Measurements from ENCODE around the gene KL. TPM values are rescaled to one million over a fixed set of nuclear protein-coding genes. Genes with fewer than 3 reads are reported as not detected.

KL gene
- 0.07 and 0.09 TPM in 2 replicates for total RNA-seq

DNA sequence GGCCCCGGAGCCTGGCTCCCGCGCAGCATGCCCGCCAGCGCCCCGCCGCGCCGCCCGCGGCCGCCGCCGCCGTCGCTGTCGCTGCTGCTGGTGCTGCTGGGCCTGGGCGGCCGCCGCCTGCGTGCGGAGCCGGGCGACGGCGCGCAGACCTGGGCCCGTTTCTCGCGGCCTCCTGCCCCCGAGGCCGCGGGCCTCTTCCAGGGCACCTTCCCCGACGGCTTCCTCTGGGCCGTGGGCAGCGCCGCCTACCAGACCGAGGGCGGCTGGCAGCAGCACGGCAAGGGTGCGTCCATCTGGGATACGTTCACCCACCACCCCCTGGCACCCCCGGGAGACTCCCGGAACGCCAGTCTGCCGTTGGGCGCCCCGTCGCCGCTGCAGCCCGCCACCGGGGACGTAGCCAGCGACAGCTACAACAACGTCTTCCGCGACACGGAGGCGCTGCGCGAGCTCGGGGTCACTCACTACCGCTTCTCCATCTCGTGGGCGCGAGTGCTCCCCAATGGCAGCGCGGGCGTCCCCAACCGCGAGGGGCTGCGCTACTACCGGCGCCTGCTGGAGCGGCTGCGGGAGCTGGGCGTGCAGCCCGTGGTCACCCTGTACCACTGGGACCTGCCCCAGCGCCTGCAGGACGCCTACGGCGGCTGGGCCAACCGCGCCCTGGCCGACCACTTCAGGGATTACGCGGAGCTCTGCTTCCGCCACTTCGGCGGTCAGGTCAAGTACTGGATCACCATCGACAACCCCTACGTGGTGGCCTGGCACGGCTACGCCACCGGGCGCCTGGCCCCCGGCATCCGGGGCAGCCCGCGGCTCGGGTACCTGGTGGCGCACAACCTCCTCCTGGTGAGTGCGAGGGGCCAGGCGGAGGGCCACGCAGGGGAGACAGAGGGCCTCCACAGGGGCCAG lies at the start of gene KL:
Gene KL, plus strand, starts transcription at position 10 of the 909 bp plus-strand sequence. Its CDS starts 18 bp downstream, at position 28.
- intact Hi-C loops (cut with micrococcal nuclease): loop anchor here (1.0 to 10.0 kb wide), 6 partner anchors 102 to 526 kb away; partner anchors contain the start of gene PDS5B

DNA sequence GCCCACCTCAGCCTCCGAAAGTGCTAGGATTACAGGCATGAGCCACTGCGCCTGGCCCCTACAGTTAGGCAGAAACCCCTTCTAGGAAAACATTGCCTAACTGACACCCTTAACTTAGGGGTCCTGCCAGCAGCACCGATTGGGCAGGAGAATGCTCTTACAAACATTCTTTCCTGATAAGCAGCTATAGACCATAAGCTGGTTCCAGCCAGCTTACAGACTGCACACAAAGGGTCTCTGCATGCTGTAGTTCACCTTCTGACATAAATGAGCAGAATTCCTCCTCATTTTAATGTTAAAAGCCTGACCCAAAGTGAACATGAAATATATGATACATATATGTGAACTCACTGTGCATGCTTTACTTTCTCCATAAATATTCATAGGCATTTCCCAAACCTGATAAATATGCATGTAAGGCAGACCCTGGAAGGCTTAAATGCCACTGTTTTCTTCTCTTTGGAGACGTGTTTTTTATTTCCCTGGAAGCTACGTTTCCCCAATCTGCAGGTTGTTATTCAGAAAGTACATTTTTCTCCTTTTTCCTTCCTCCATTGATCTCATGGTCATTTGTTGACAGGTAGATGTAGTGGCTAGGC lies 48.5 kb upstream of the KL start:
- intact Hi-C loops (cut with micrococcal nuclease): no loop called here

DNA sequence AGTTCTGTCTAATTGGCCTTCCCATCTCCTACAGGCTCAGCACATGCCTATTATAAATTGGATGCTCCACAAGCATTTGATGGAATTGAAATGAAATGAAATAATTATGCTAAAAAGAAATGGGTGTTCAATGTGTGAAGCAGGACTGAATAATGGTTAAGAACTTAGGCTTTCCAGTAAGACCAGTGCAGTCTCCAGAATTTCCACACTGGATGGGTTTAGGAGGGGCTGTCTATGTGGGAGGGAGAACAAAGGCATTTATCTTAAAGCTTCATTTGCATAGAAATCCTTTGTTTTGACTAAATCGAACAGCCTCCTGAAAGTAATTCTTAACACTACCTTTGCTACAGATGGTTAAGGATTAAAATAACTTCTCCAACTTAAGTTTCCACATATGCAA lies 47.9 kb upstream of the KL start:
- intact Hi-C loops (cut with micrococcal nuclease): no loop called here

DNA sequence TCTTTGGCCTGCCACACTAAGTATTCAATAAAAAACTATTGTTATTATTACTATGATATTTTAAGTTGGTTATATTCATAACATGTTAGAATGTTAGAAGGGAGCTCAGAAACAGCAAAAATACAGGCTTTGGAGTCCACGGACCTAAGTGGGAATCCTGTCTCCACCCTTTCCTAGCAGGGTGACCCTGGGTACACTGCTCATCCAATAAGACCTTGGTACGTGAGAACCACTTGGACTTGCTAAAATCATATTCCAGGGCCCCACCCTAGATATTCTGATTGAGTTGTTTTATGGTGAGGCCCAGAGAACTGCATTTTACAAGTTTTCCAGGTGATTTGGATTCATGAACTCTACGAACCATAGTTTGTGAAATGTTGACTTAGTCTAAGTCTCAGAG lies 47.4 kb upstream of the KL start:
- intact Hi-C loops (cut with micrococcal nuclease): no loop called here

DNA sequence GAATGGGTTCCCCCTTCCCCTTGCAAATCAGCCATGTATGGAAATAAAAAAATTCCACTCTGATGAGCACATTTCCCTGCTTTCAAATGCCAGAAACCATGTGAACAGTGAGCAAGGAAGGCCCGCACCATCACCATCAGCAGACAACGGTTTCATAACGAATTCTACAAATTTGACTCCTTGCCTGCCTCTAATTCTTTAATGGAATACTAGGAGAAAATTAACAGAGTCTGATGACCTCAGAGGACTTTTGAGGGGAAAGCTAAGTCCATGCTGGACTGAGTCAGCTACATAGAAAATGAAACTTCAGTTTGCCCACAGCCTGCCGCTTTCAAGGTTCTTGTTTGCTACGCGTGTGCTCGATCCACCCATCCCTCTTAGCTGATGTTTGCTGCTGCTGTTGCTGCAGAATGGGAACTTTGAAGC lies 46.7 kb upstream of the KL start:
- intact Hi-C loops (cut with micrococcal nuclease): no loop called here

DNA sequence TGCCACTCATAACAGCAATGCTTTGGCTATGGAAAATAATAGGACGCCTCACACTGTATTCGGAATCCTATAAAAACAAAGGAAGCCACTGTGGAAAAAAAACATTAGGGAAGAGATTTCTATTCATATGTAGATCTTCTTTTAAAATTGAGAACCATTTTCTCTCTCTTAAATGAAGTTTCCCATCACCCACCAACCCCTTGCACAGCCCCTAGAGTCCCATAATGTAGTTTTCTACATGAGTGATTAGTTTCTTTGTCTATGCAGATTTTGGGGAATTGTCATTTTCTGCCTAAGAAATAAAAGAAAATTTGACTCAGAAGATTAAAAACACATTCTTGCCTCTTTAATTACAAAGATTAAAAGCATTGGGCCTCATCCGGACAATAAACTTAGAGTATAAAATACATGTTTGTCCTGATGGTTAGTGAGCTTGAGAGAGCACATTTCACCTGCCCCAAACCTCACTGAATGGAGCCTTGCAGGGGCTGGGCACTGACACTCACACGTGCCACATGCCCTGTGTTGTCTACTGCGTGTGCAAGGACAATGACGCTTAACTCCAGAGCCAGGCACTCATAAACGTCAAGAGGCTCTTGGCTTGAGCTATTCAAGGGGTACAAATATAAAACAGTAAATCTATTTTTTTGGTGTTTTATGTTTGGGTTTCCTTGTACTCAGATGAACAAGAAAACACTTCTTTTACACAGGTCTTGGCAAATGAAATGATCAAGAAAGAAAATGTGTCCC lies 40.0 kb upstream of the KL start:
- intact Hi-C loops (cut with micrococcal nuclease): no loop called here

DNA sequence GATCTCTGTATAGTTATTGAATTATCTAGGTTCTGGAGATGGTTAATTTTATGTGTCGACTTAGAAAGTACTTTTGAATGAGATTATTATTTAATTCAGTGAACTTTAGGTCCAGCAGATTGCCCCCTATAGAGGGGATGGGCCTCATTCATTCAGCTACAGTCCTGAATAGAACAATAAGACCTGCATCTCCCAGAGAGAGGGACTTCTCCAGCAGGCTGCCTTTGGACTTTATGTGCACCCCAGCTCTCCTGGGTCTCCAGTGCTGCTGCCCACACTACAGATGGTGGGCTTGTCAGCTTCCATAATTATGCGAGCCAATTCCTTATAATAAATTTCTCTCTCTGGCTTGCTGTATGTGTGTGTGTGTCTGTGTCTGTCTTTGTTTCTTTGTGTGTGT lies 39.3 kb upstream of the KL start:
- intact Hi-C loops (cut with micrococcal nuclease): no loop called here

DNA sequence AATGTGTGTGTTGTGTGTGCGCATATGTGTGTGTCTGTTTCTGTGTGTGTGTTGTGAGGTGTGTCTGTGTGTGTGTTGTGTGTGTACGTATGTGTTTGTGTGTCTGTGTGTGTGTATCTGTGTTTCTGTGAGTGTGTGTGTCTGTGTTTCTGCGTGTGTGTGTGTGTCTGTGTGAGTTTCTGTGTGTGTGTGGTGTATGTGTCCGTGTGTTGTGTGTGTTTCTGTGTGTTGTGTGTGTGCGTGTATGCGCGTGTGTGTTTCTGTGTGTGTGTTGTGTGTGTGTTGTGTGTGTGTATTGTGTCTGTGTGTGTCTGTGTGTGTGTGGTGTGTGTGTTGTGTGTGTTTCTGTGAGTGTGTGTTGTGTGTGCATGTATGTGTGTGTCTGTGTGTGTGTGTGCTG lies 38.9 kb upstream of the KL start:
- intact Hi-C loops (cut with micrococcal nuclease): no loop called here

DNA sequence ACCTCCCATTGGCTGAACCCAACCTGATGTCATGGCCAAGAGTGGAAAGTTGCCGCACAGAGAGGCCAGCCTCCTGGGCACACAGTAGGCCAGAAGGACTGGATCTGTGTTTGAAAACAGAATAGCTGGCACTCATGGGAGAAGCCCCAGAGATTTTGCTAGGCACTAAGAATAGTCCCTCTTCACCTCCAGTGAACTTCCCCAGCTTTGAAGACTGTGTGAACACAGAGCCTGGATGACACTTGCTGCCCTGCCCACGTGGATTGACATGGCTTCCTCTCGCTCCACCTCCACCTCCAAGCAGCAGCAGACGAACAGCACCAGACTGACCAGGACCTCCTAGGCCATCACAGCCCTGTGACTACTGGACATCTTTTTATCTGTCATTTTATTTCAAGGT lies 37.9 kb upstream of the KL start:
- intact Hi-C loops (cut with micrococcal nuclease): no loop called here

DNA sequence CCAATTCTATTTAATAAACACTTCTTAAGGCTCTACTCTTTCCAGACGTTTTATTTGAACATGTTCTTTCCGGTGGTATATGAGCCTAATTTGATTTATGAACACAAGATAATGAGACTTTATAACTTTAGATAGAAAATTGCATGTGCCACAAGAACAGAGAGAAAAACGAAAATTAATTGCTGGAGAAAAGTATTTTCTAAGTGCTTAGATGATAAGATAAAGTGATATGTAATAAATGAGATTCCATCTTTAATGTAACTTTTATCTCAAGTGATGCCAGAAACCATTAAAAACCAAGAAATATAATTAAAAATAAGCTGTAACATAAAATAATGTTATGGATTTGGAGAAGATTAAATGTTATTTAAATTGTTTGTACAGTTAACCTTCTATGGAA lies 33.2 kb upstream of the KL start:
- intact Hi-C loops (cut with micrococcal nuclease): no loop called here

DNA sequence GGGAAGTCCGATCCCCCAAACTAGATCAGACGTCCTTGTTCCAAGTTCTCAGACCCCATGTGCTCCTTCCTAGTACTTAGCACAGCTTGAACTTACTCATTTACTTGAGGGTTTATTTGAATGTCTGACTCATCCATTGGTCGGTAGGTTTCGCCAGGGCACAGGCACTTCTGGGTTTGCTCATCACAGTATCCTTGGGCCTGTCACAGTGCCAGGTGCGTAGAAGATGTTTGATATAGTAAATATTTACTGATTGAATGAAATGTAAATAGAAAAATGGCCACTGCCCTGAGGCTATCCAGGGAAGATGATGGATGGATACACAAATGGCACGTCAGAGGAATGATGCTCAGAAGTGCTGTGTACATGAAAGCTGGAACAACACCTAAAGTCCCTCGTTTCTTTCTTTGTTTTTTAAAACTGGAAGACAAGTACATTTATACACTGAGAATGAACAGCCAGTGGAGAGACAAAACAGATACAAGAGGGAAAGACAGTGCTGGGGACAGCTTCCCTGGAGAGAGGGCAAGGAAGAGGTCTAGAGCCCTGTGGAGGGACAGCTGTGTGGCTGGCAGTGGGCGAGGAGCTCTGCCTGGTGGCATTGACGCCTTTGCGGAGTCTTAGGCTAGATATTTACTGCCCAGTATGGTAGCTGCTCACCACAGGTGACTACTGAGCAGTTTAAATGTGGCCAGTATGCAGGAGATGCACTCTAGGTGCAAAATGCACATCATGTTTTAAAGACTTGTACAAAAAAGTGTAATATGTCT lies 31.2 kb upstream of the KL start:
- intact Hi-C loops (cut with micrococcal nuclease): no loop called here

DNA sequence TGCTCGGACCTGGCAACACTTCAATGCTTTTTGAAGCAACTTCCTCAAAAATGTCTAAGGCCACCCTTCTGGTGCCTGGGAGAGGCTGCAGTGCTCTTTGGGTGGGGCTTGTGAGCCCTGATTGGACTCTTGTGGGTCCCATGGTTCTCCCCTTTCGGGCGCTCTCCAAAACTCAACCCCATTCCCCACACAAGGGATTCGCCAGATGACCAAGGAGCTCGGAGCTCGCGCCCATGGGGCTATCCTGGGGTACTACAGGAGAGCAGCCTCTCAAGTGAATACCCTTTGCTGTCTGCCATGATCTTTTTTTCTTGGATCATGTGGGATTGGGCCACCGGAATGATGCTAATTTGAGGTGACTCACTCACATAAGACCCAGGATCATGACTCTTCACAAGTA lies 29.7 kb upstream of the KL start:
- intact Hi-C loops (cut with micrococcal nuclease): no loop called here

DNA sequence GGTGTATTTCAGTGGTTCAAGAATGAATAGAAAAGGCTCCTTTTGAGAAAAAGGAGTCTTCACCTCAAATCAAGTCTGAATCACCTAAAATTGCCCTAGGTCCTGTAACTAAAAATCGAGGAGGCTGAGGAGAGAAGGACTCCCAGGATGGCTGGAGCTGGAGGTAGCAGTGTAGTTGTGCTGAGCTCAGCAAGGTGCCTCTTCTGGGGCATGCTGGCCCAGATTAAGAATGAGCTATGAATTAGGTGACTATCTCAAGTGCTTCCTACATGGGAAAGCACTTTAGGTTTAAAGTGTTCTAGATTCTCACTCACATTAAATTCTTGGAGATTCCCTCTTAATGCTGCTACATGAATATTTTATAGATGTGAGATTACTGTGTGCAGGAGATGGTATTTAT lies 28.8 kb upstream of the KL start:
- intact Hi-C loops (cut with micrococcal nuclease): no loop called here

DNA sequence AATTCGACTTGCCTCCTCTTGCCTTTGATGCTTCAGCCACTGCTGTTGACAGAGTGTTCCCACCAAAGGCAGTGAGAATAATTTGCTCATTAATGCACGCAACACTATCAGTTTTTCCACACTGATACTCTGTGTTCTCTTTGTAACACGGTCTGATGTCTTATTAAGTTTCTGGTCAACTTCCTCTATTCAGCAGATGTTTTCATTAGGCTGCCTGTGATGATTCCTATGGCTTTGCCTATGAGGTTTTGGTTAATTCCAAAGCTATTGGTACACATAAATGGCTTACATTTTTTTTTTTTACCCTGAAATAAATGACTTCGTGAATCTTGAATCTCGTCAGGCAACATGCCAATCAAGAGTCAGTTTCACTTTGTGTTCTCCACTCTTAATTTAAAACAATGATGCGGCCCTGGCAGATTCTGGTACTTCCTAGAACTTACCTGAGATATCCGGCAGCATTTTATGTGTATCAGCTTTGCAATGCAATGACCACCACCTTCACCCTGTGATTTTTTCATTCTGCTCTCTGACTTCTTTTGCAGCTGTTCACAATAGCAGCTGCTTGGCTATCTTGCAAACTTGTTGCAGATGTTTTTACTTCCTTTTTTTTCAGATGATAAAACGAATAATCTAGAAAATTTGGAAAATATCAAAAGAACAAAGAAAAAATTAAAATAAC lies 27.5 kb upstream of the KL start:
- intact Hi-C loops (cut with micrococcal nuclease): no loop called here

DNA sequence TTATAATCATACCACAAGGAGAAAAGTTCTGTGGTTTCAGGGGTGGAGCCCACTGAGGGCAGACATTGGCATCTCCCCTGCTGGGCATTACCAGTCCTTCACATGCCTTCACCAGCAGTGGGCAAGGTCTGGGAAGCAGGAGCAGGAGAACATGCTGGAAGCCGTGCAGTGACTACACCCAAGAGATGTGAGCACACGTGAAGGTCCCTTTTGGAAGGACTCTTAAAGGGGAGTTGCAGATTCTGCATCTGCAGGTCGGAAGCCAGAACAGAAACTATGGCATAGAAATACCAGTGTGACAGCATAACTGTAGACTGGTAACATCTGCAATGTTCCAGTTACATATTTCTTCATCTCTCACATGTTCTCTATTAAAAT lies 26.9 kb upstream of the KL start:
- intact Hi-C loops (cut with micrococcal nuclease): no loop called here

DNA sequence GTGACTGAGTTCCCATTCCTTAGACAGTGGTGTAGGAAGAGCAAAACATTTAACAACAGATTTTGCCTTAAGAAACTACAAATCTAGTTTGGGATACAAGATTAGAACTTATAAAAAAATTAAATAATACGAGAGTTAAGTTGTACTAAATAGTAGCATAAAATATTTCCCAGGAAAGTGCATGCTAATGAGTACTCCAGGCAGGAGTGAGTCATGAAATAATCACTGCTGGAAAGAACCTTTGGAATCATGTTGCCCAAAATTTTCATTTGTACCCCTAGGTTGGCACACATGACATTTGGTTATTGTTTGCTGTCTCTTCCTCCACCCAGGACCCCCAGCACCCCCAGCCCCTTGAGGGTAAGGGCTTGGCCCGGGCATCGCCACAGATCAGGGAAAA lies 26.3 kb upstream of the KL start:
- intact Hi-C loops (cut with micrococcal nuclease): no loop called here

DNA sequence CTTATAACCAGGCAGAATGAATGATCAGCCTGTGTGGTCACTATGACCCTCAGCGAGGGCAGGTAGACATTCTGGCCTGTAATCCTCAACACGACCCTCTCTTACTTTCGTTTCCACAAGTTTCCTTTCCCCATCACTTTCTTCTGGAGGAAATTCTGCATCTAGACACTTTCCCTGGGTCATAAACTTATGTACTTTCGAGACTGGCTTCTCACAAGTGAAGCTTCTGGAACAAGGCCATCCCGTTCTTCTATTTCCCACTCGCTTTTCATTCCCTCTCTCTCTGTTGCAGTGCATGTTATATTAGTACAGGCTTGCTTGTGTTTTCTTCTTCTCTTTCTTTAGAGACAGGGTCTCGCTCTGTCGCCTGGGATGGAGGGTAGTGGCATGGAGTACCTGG lies 23.1 kb upstream of the KL start:
- intact Hi-C loops (cut with micrococcal nuclease): no loop called here

DNA sequence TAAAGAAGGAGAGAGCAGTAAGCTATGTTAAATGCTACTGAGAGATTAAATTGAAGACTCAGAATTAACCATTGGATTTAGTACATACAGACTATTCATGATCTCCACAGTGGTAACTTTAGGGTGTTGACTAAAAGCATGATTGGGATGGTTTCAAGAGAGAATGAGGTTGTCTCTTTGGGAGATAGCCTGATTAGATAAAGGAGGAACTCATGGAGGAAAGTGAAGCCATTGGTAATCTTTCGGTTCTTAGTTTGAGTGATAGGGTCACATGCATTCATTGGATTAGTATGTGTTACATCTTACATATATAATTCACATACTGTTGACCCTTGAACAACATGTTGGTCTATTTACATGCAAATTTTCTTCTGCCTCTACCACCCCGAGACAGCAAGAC lies 18.8 kb upstream of the KL start:
- intact Hi-C loops (cut with micrococcal nuclease): no loop called here

DNA sequence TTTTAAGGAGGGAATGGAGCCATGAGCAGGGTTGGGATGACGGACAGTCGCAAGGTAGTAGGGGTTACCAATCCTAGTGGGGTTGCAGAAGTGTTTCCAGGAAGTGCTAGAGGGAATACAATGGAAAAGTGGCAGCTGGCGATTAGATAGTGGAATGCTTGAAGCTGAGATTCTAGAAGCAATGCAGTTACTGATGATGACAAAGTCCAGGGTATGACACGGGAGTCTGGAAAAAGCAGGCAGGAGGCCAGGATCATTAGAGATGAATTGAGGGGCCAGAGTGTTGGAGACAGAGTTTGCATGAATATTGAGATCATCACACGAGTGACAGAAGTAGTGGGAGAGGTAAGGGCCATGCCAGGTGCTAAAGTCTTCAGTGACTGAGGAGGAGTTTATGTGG lies 17.3 kb upstream of the KL start:
- intact Hi-C loops (cut with micrococcal nuclease): no loop called here

DNA sequence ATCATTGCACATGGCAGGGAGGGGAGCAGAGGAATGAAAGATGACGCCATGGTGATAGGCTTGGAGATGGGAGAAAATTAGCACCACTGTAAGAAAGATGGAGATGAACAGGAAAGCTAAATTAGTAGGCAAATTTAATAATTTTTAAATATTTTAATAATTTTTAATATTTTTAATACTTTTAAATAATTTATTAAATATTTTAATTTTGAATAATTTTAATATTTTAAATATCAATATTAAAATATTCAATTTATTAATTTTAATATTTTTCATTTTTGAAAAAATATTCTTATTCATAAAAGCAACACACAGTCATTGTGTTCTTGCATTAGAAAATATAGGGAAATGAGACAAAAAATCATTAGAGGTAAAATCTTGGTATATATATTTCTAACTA lies 15.9 kb upstream of the KL start:
- intact Hi-C loops (cut with micrococcal nuclease): no loop called here

DNA sequence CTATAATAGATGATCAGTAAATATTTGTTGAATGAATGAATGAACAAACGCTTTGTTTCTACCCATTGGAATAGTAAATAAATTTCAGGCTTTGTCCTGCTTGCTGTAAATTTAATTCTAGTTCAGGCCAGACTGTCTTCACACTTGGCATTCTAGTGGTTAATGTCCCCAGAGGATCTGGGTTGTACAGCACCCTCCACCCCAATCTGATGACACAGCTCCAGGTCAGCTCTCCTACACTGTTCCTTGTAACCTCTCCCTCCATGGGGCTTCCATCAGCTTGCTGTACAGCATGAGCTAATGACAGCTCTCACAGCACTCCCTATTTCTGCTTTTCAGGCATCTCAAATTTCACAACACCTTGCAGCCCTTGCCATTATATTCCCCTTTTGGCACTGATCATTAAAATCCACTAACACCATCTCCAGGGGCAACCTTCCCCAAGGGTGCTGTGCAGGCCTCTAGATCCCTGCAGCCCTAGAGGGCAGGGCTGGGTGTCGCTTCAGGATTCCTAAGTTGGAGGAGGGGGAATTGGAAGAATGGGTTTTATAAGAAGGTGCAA lies 12.7 kb upstream of the KL start:
- intact Hi-C loops (cut with micrococcal nuclease): no loop called here
